Vagina (tissue), 2 donors: ENCODE results near the gene MCTP2.

ENCODE experiments used
- POLR2A ChIP-seq, 2 donors: fragments of 450-650 bp; IDR thresholded peaks; one replicate each; pipeline ENCODE4 v1.6.1; 2017; ENCODE audit warnings: antibody characterized with exemption in 2 of 2, mild to moderate bottlenecking in 2 of 2, moderate library complexity in 2 of 2
- POLR2AphosphoS5 ChIP-seq, 2 donors: sonication (generic); formaldehyde crosslinking; IDR thresholded peaks; one replicate each; pipeline ENCODE4 v1.9.0; 2017; ENCODE audit warnings: antibody characterized with exemption in 2 of 2, mild to moderate bottlenecking in 2 of 2, low read depth in 1 of 2; ENCODE audit not compliant: insufficient read depth in 1 of 2
- TF ChIP-seq, protein P1 (sequence below), 3 experiments: fragments of 450-650 bp in 2 of 3; fragments of 200-600 bp in 1 of 3; sonication (generic) in 1 of 3; IDR thresholded peaks; one replicate each; pipeline ENCODE4 v1.5.1; 2017 to 2019; ENCODE audit warnings: antibody characterized with exemption in 3 of 3, mild to moderate bottlenecking in 2 of 3, moderate library complexity in 2 of 3

DNA sequence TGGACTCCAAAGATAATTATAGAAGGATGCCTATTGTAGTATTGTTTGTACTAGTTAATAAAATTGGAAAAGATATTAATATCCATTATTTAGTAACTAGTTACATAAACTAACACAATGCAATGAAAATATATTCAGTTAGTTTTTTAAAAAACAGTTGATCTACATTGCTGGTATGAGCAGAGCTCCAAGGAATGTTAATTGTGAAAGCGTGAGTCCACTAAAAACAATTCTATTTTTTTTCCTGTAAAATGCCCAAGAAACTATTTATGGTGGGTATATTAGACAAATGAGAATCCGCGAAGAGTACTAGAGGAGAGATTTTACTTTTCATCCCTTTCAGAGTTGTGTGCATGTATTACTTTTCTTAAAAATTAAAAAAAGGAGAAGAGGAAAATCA is 104.3 kb downstream of the MCTP2 start:
- TF ChIP-seq, protein P1, sequence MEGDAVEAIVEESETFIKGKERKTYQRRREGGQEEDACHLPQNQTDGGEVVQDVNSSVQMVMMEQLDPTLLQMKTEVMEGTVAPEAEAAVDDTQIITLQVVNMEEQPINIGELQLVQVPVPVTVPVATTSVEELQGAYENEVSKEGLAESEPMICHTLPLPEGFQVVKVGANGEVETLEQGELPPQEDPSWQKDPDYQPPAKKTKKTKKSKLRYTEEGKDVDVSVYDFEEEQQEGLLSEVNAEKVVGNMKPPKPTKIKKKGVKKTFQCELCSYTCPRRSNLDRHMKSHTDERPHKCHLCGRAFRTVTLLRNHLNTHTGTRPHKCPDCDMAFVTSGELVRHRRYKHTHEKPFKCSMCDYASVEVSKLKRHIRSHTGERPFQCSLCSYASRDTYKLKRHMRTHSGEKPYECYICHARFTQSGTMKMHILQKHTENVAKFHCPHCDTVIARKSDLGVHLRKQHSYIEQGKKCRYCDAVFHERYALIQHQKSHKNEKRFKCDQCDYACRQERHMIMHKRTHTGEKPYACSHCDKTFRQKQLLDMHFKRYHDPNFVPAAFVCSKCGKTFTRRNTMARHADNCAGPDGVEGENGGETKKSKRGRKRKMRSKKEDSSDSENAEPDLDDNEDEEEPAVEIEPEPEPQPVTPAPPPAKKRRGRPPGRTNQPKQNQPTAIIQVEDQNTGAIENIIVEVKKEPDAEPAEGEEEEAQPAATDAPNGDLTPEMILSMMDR (IDR thresholded peaks at IDR 0.05) = no peak
- TF ChIP-seq POLR2AphosphoS5 (IDR thresholded peaks at IDR 0.05; ENCODE audit: insufficient read depth in 1 of 2, low read depth in 1 of 2) = no peak
- TF ChIP-seq POLR2A (IDR thresholded peaks at IDR 0.05) = no peak
